Measurements from ENCODE around the gene IER5.

- no peak for TF ChIP-seq CTCF (IDR thresholded peaks at IDR 0.05)
- TF ChIP-seq EZH2 (IDR thresholded peaks at IDR 0.05; ENCODE audit: borderline replicate concordance, insufficient read depth, low read depth, low read length, poor library complexity, severe bottlenecking), result no peak
Observed at GRCh38 chr1:181077576-181078242, 10.8 kb upstream of the IER5 start.
